Endothelial cell of umbilical vein (primary cell): ENCODE results near the gene NELFA. TPM values are rescaled to one million over a fixed set of nuclear protein-coding genes. Genes with fewer than 3 reads are reported as not detected.

Experiments
- BruUV-seq: library from RNA; stranded (reverse); fragments of 400-500 nt; replicated peaks from 2 replicates; lab custom pipeline; 2021; lab: Mats Ljungman, UMichigan
- CTCF ChIA-PET: fragments of 300-600, 350-600 bp; sonication (Branson Sonifier 250); formaldehyde crosslinking; loops from one replicate; lab custom pipeline; 2021; ENCODE audit warnings: antibody characterized with exemption, inconsistent platforms; lab: Charles Lee
- POLR2A ChIA-PET: fragments of 300-600, 350-600 bp; sonication (Branson Sonifier 250); formaldehyde crosslinking; loops from one replicate; lab custom pipeline; 2021; ENCODE audit warnings: antibody characterized with exemption, inconsistent platforms; lab: Charles Lee
- DNase-seq: peaks from one replicate; pipeline ENCODE4 v3.0.0-alpha.2; 2011; ENCODE audit warnings: low read depth, low spot score
- FAIRE-seq: peaks from 2 replicates; lab custom pipeline; 2011; peaks lifted over from hg19 to GRCh38; lab: Jason Lieb, UNC
- H2AFZ ChIP-seq: 2 replicates; pipeline ENCODE4 v1.6.0; 2012; ENCODE audit warnings: low read depth, low read length, control low read depth, inconsistent platforms
- H3K27ac ChIP-seq: 2 replicates; pipeline ENCODE4 v1.5.1; 2011; ENCODE audit warnings: low read depth, mild to moderate bottlenecking, control low read depth, low read length, moderate library complexity; ENCODE audit not compliant: insufficient read depth
- H3K27me3 ChIP-seq, 2 experiments: 2 replicates each; pipeline versions ENCODE4 v1.6.0 to v1.6.1; 2011; ENCODE audit warnings: low read length in 2 of 2, mixed read lengths in 1 of 2; ENCODE audit not compliant: control insufficient read depth in 2 of 2, insufficient read depth in 2 of 2
- H3K36me3 ChIP-seq, 2 experiments: 2 replicates in 1 of 2; 3 replicates in 1 of 2; pipeline ENCODE4 v1.5.1; 2011; ENCODE audit warnings: low read length in 2 of 2, mild to moderate bottlenecking in 1 of 2, moderate library complexity in 1 of 2; ENCODE audit not compliant: control insufficient read depth in 2 of 2, insufficient read depth in 2 of 2; ENCODE audit errors: extremely low read depth in 1 of 2
- H3K4me1 ChIP-seq: 3 replicates; pipeline ENCODE4 v1.5.1; 2011; ENCODE audit warnings: mild to moderate bottlenecking, low read length; ENCODE audit not compliant: control insufficient read depth, insufficient read depth; ENCODE audit errors: extremely low read depth
- H3K4me2 ChIP-seq: 2 replicates; pipeline ENCODE4 v1.6.1; 2011; ENCODE audit warnings: low read length, control low read depth, mixed read lengths; ENCODE audit not compliant: insufficient read depth
- H3K4me3 ChIP-seq, 3 experiments: fragments of 200-600 bp in 1 of 3; sonication (generic), shearing (Covaris generic) in 1 of 3; replicated peaks in 1 of 3; 2 replicates each; pipeline ENCODE4 v1.5.1; 2011 to 2016; ENCODE audit warnings: control low read depth in 3 of 3, low read length in 3 of 3, mild to moderate bottlenecking in 2 of 3, inconsistent platforms in 1 of 3, low read depth in 1 of 3, moderate library complexity in 1 of 3; ENCODE audit not compliant: insufficient read depth in 1 of 3
- H3K79me2 ChIP-seq: 2 replicates; pipeline ENCODE4 v1.6.0; 2012; ENCODE audit warnings: low read length, inconsistent platforms; ENCODE audit not compliant: control insufficient read depth, insufficient read depth
- H3K9ac ChIP-seq: replicated peaks from 2 replicates; pipeline ENCODE3; 2011; ENCODE audit warnings: low read length, control low read depth; ENCODE audit not compliant: insufficient read depth; ENCODE audit errors: extremely low read depth
- H3K9me1 ChIP-seq: replicated peaks from 3 replicates; pipeline ENCODE4 v1.6.0; 2011; ENCODE audit warnings: mild to moderate bottlenecking, low read length; ENCODE audit not compliant: control insufficient read depth, insufficient read depth; ENCODE audit errors: extremely low read depth
- H3K9me3 ChIP-seq: replicated peaks from 2 replicates; pipeline ENCODE4 v1.5.1; 2012; ENCODE audit warnings: low read length, inconsistent platforms; ENCODE audit not compliant: control insufficient read depth, insufficient read depth
- H4K20me1 ChIP-seq: replicated peaks from 2 replicates; pipeline ENCODE3; 2011; ENCODE audit warnings: mild to moderate bottlenecking, low read length; ENCODE audit not compliant: control insufficient read depth, insufficient read depth; ENCODE audit errors: extremely low read depth
- EZH2 ChIP-seq: IDR thresholded peaks from 2 replicates; pipeline ENCODE4 v1.6.1; 2012; ENCODE audit warnings: borderline replicate concordance, low read depth, mild to moderate bottlenecking, moderate library complexity, low read length, inconsistent platforms; ENCODE audit not compliant: severe bottlenecking
- FOS ChIP-seq: IDR thresholded peaks from 2 replicates; pipeline ENCODE4 v1.6.1; 2011; ENCODE audit warnings: mild to moderate bottlenecking, low read length, moderate library complexity, borderline replicate concordance; ENCODE audit not compliant: insufficient read depth
- GATA2 ChIP-seq: IDR thresholded peaks from 2 replicates; pipeline ENCODE4 v1.7.0; 2011; ENCODE audit warnings: low read depth, mild to moderate bottlenecking, moderate library complexity, mixed read lengths, low read length; ENCODE audit not compliant: insufficient read length, insufficient read depth
- JUN ChIP-seq: IDR thresholded peaks from 2 replicates; pipeline ENCODE4 v1.6.1; 2011; ENCODE audit warnings: borderline replicate concordance, low read depth; ENCODE audit not compliant: insufficient read length, insufficient read depth
- MYC ChIP-seq: IDR thresholded peaks from one replicate; pipeline ENCODE4 v1.6.1; 2011; ENCODE audit warnings: mild to moderate bottlenecking, low read depth, low read length
- POLR2A ChIP-seq: IDR thresholded peaks from 2 replicates; pipeline ENCODE4 v1.6.1; 2012; ENCODE audit warnings: low read depth, mild to moderate bottlenecking, control low read depth, low read length
- POLR2AphosphoS5 ChIP-seq: IDR thresholded peaks from 2 replicates; pipeline ENCODE4 v1.6.1; 2012; ENCODE audit warnings: low read depth, mild to moderate bottlenecking, control low read depth, low read length, moderate library complexity; ENCODE audit not compliant: insufficient read depth
- dilution Hi-C: fragments of 300-500 bp; cut with MboI; formaldehyde crosslinking; loops from one replicate; pipeline ENCODE4 v1.15.0; 2019; ENCODE audit warnings: low sequenced_read_pairs; ENCODE audit not compliant: extremely low pct_ligation_motif_present
- intact Hi-C: fragments of 100-400 bp; cut with micrococcal nuclease; formaldehyde crosslinking; loops from one replicate; pipeline ENCODE4 v1.10.0; 2022
- polyA plus RNA-seq, 4 experiments: library from polyadenylated mRNA; depleted of rRNA in 3 of 4; stranded (reverse) in 3 of 4; unstranded in 1 of 4; fragments of >200 nt; gene quantifications; 2 replicates each; pipeline versions ENCODE4 v1.2.1 to v1.2.3, GENCODE V29; 2011 to 2012; ENCODE audit warnings: missing spikeins in 1 of 4
- total RNA-seq: library from RNA; stranded (reverse); gene quantifications from 2 replicates; pipeline ENCODE4 v1.2.3, GENCODE V29; 2021
- TF ChIP-seq, protein P1 (sequence below): IDR thresholded peaks from 2 replicates; pipeline ENCODE4 v1.6.1; 2011; ENCODE audit not compliant: insufficient read depth, insufficient read length
- TF ChIP-seq, protein P2 (sequence below), 2 donors: IDR thresholded peaks; 1 replicate in 1 of 2; 2 replicates in 1 of 2; pipeline ENCODE4 v1.5.1; 2011; ENCODE audit warnings: low read length in 2 of 2, mild to moderate bottlenecking in 2 of 2, moderate library complexity in 2 of 2, control low read depth in 1 of 2, inconsistent platforms in 1 of 2, low read depth in 1 of 2; ENCODE audit not compliant: insufficient read depth in 1 of 2; ENCODE audit errors: extremely low read depth in 1 of 2

NELFA gene
- total and polyA plus RNA-seq, 2 donors (not counting 3 experiments of a cell fraction or from before 2014, with no cell fraction given): 22.8 to 30.3 TPM

DNA sequence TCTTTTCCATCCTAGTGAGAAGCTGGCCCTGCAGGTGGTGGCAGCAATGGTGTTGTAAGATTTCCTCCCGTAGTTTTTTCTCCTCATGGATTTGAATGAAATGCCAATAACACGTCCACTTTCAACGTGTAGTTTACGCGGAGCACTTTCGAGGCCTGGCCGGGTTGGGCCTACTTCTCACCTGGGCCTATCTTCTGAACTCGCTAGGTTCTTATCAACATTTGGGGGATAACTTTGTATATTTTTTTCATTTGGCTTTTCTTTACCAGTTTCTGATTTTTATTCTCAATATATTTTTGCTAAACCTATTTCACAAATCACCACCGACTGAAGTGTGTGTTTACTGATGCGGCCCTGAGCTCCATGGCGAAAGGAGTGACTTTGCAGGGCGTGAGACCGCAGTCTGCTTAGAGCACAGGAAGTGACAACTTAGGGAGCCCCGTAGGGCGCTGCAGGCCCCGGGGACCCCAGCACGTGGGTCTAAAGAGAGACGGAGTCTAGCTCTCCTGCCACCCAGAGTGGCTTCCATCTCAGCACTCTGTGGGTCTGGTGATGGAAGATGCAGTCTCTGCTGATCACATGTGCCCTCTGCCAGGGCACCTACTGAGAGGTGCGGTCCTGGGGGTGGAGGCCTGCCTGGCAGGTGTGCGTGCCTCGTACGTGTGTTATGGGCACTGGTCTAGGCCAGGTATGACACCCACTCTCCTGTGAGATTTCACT is 29.1 kb downstream of the NELFA start:
- CTCF ChIA-PET: no interaction called here
- BruUV-seq: no TSS peak

More for the DNA sequence above, 29.1 kb downstream of the NELFA start:
- Histone ChIP-seq H3K36me3 (peaks cover 31 to 55% of the 10 kb centered on the region in 2 experiments), H3K4me3 (no peak overlapping the region), H4K20me1 (no peaks in the 10 kb centered on the region), H2AFZ (no peak overlapping the region), H3K27ac (no peak overlapping the region), H3K4me2 (no peak overlapping the region), H3K9ac (no peak overlapping the region), H3K27me3 (no peaks in the 10 kb centered on the region), H3K79me2 (no peaks in the 10 kb centered on the region), H3K9me3 (no peaks in the 10 kb centered on the region), H3K9me1 (no peaks in the 10 kb centered on the region), H3K4me1 (no peaks in the 10 kb centered on the region)
- dilution Hi-C loops (no loop called here), intact Hi-C loops (no loop called here)
- no peak for DNase-seq
- no peak for TF ChIP-seq JUN
- no peak for TF ChIP-seq FOS
- TF ChIP-seq EZH2: no peak
- TF ChIP-seq, protein P1, sequence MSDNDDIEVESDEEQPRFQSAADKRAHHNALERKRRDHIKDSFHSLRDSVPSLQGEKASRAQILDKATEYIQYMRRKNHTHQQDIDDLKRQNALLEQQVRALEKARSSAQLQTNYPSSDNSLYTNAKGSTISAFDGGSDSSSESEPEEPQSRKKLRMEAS: no peak
- TF ChIP-seq POLR2AphosphoS5: no peak
- no peak for TF ChIP-seq MYC
- no peak for TF ChIP-seq POLR2A
- TF ChIP-seq GATA2: no peak
- TF ChIP-seq, protein P2, sequence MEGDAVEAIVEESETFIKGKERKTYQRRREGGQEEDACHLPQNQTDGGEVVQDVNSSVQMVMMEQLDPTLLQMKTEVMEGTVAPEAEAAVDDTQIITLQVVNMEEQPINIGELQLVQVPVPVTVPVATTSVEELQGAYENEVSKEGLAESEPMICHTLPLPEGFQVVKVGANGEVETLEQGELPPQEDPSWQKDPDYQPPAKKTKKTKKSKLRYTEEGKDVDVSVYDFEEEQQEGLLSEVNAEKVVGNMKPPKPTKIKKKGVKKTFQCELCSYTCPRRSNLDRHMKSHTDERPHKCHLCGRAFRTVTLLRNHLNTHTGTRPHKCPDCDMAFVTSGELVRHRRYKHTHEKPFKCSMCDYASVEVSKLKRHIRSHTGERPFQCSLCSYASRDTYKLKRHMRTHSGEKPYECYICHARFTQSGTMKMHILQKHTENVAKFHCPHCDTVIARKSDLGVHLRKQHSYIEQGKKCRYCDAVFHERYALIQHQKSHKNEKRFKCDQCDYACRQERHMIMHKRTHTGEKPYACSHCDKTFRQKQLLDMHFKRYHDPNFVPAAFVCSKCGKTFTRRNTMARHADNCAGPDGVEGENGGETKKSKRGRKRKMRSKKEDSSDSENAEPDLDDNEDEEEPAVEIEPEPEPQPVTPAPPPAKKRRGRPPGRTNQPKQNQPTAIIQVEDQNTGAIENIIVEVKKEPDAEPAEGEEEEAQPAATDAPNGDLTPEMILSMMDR (IDR thresholded peaks at IDR 0.05; ENCODE audit: extremely low read depth in 1 of 2, insufficient read depth in 1 of 2, low read depth in 1 of 2, low read length in 2 of 2): no peak
- no peak for FAIRE-seq
- POLR2A ChIA-PET: no interaction called here
